Activated CD4-positive, alpha-beta memory T cell treated with anti-CD3 and anti-CD28 coated beads for 36 hours (primary cell): Measurements from ENCODE around the gene IFNK. TPM values are rescaled to one million over a fixed set of nuclear protein-coding genes. Genes with fewer than 3 reads are reported as not detected.

ENCODE experiments used
- CTCF ChIA-PET: fragments of 350-600 bp; sonication (Branson Sonifier 250); formaldehyde crosslinking; loops from one replicate; lab custom pipeline; 2021; ENCODE audit warnings: antibody characterized with exemption, inconsistent platforms; lab: Charles Lee
- POLR2A ChIA-PET: fragments of 350-600 bp; sonication (Branson Sonifier 250); formaldehyde crosslinking; loops from one replicate; lab custom pipeline; 2021; ENCODE audit warnings: antibody characterized with exemption; lab: Charles Lee
- DNase-seq: peaks from one replicate; pipeline ENCODE4 v3.0.0-alpha.2; 2020
- H3K27ac Mint-ChIP-seq: one replicate; pipeline ENCODE4 v1.8.0; 2021; ENCODE audit warnings: mixed read lengths
- H3K27me3 Mint-ChIP-seq: one replicate; pipeline ENCODE4 v1.8.0; 2021; ENCODE audit warnings: mixed read lengths
- H3K36me3 Mint-ChIP-seq: one replicate; pipeline ENCODE4 v1.8.0; 2021; ENCODE audit warnings: mixed read lengths
- H3K4me1 Mint-ChIP-seq: one replicate; pipeline ENCODE4 v1.8.0; 2021; ENCODE audit warnings: low read depth, mixed read lengths
- H3K4me3 Mint-ChIP-seq: one replicate; pipeline ENCODE4 v1.8.0; 2021; ENCODE audit warnings: mild to moderate bottlenecking, mixed read lengths
- H3K9me3 Mint-ChIP-seq: one replicate; pipeline ENCODE4 v1.8.0; 2021; ENCODE audit warnings: mixed read lengths
- intact Hi-C: fragments of 100-400 bp; cut with micrococcal nuclease; formaldehyde crosslinking; loops from one replicate; pipeline ENCODE4 v1.15.1; 2023
- total RNA-seq, 2 experiments: library from RNA; stranded (reverse); gene quantifications; one replicate each; pipeline ENCODE4 v1.2.3, GENCODE V29; 2021

The IFNK gene
- total RNA-seq, 2 experiments from 2014 or later: not detected

DNA sequence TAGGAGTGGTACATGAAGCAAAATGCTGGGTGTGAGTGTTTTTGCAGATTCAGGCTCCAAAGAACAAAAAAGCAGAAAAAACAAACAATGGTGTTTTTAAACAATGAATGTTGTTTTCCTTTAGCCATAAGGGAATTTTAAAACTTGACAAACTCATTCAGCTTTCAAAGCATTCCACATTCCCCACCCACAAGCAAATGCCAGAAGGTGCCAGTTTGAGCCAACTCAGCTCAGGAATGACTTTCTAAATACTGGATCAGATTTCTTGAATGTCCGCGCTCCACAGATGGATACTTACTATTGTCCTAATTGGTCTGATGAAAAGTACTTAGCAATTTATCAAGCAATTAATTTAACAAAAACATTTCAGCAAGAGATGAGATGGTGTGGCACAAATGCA, 18.4 kb downstream of the IFNK start:
- H3K27ac Mint-ChIP-seq: no peak overlapping the region
- no peaks in the 10 kb centered on the region for H3K4me1 Mint-ChIP-seq
- H3K9me3 Mint-ChIP-seq: no peaks in the 10 kb centered on the region
- intact Hi-C loops: no loop called here
- H3K27me3 Mint-ChIP-seq: no peaks in the 10 kb centered on the region
- H3K36me3 Mint-ChIP-seq: peaks cover 8% of the 10 kb centered on the region
- H3K4me3 Mint-ChIP-seq: no peak overlapping the region
- ChIA-PET CTCF (interaction anchor here (0.6 to 0.7 kb wide), 2 partner anchors 13 kb away, joined by 3 read pairs; partner anchors contain the start of gene MOB3B), POLR2A (no interaction called here)
- no peak for DNase-seq

DNA sequence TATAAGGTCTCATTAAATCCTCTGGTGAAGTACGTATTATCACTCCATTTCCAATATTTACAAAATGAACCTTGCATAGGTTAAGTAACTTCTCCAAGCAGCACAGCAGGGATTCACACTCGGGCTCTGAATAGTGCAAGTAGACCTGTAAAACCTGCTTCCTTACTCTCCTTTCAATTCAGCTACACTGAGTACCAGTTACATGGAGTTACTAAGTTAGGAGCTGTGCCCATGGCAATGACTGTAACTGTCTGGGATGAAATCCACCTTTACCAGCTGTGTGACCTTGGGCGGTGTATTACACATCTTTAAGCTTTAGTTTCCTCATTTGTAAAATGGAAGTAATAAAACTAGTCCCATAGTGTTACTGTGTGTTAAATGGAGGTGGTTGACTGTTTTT, 21.4 kb downstream of the IFNK start:
- CTCF ChIA-PET: interaction anchor here (0.6 to 2.1 kb wide), 2 partner anchors 13 to 212 kb away, joined by 3 to 13 read pairs; no protein-coding TSS in a partner anchor
- intact Hi-C loops: no loop called here
- no peak for DNase-seq
- H3K4me1 Mint-ChIP-seq: no peaks in the 10 kb centered on the region
- H3K36me3 Mint-ChIP-seq: peaks cover 11% of the 10 kb centered on the region
- no peaks in the 10 kb centered on the region for H3K9me3 Mint-ChIP-seq
- no peak overlapping the region for H3K27ac Mint-ChIP-seq
- no peak overlapping the region for H3K4me3 Mint-ChIP-seq
- POLR2A ChIA-PET: no interaction called here
- no peaks in the 10 kb centered on the region for H3K27me3 Mint-ChIP-seq

GRCh38 chr9:27548055-27548741, 24.1 kb downstream of the IFNK start:
- intact Hi-C loops: loop anchor here (1.0 kb wide), 1 partner anchor 215 kb away; no protein-coding TSS in a partner anchor
- DNase-seq: no peak
- peaks cover 15% of the 10 kb centered on the region for H3K36me3 Mint-ChIP-seq
- H3K4me3 Mint-ChIP-seq: no peak overlapping the region
- no peak overlapping the region for H3K27ac Mint-ChIP-seq
- no peaks in the 10 kb centered on the region for H3K27me3 Mint-ChIP-seq
- POLR2A ChIA-PET: no interaction called here
- CTCF ChIA-PET: interaction anchor here (0.7 to 2.8 kb wide), 5 partner anchors 9 to 215 kb away, joined by 3 to 14 read pairs (median 4); no protein-coding TSS in a partner anchor
- no peaks in the 10 kb centered on the region for H3K9me3 Mint-ChIP-seq
- H3K4me1 Mint-ChIP-seq: no peaks in the 10 kb centered on the region

GRCh38 chr9:27549196-27549755, 25.2 kb downstream of the IFNK start:
- H3K27ac Mint-ChIP-seq: no peak overlapping the region
- no peak for DNase-seq
- H3K27me3 Mint-ChIP-seq: no peaks in the 10 kb centered on the region
- CTCF ChIA-PET: interaction anchor here (1.4 to 2.8 kb wide), 3 partner anchors 10 to 216 kb away, joined by 3 to 14 read pairs (median 4); no protein-coding TSS in a partner anchor
- intact Hi-C loops: no loop called here
- no peak overlapping the region for H3K4me3 Mint-ChIP-seq
- H3K36me3 Mint-ChIP-seq: peaks cover 18% of the 10 kb centered on the region
- H3K9me3 Mint-ChIP-seq: no peaks in the 10 kb centered on the region
- no peaks in the 10 kb centered on the region for H3K4me1 Mint-ChIP-seq
- POLR2A ChIA-PET: no interaction called here

- Mint-ChIP-seq H3K27me3 (no peaks in the 10 kb centered on the region), H3K4me3 (no peak overlapping the region), H3K36me3 (peaks cover 21% of the 10 kb centered on the region), H3K27ac (no peak overlapping the region), H3K4me1 (no peaks in the 10 kb centered on the region), H3K9me3 (no peaks in the 10 kb centered on the region)
- ChIA-PET CTCF (no interaction called here), POLR2A (no interaction called here)
- no peak for DNase-seq
- intact Hi-C loops: no loop called here
These were observed 30.6 kb downstream of the IFNK start for GRCh38 chr9:27554712-27555111.

GRCh38 chr9:27556470-27556869, 32.4 kb downstream of the IFNK start:
- Mint-ChIP-seq H3K4me3 (no peak overlapping the region), H3K4me1 (no peaks in the 10 kb centered on the region), H3K36me3 (peaks cover 21% of the 10 kb centered on the region), H3K27me3 (no peaks in the 10 kb centered on the region), H3K27ac (no peak overlapping the region), H3K9me3 (no peaks in the 10 kb centered on the region)
- intact Hi-C loops: no loop called here
- ChIA-PET CTCF (interaction anchor here (0.6 kb wide), 1 partner anchor 333 kb away, joined by 4 read pairs; no protein-coding TSS in a partner anchor), POLR2A (no interaction called here)
- no peak for DNase-seq

DNA sequence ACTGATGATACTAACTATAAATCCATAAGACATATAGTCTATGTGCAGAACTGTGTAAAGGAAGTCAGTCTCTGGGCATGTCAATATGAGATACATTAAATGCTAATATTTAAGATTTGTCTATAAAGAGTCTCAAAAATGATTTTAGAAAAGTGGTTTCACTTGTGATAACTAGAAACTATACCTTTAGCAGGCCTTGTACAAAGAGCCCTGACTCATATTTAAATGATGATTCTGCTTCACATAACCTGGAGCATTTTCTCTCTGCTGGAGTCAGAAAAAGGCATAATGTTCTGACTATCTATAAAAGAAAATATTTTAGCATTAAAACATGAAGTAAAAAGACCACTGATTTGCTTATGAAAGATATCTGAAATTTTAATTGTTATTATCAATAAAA, 34.2 kb downstream of the IFNK start:
- ChIA-PET POLR2A (no interaction called here), CTCF (interaction anchor here (1.6 kb wide), 1 partner anchor 29 kb away, joined by 7 read pairs; the partner anchor contains the start of gene MOB3B)
- H3K27me3 Mint-ChIP-seq: no peaks in the 10 kb centered on the region
- no peaks in the 10 kb centered on the region for H3K9me3 Mint-ChIP-seq
- peaks cover 3% of the 10 kb centered on the region for H3K4me1 Mint-ChIP-seq
- no peak overlapping the region for H3K27ac Mint-ChIP-seq
- peaks cover 18% of the 10 kb centered on the region for H3K36me3 Mint-ChIP-seq
- no peak overlapping the region for H3K4me3 Mint-ChIP-seq
- DNase-seq: no peak
- intact Hi-C loops: no loop called here

DNA sequence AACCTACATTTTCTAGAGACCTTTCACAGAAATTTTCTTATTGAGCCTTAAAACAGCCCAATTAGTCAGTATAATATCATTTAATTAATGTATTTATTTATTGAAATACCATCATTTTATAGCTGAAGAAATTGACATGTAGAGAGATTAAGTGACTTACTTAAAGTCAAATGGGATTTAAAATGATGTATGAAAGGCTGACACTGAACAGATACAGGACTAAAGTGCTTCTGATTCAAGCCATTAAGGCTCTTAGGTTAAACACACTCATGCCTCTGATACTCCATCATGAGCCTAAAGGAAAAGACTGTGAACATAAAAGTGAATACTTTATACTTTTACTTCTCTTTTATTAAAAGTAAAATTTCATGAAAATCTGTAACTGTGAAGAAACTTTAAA, 36.4 kb downstream of the IFNK start:
- DNase-seq: no peak
- Mint-ChIP-seq H3K36me3 (peaks cover 17% of the 10 kb centered on the region), H3K4me1 (peaks cover 4% of the 10 kb centered on the region), H3K27ac (no peak overlapping the region), H3K9me3 (no peaks in the 10 kb centered on the region), H3K27me3 (no peaks in the 10 kb centered on the region), H3K4me3 (no peak overlapping the region)
- POLR2A ChIA-PET: interaction anchor here (1.0 kb wide), 1 partner anchor 13 kb away, joined by 4 read pairs; the partner anchor contains the start of gene C9orf72
- CTCF ChIA-PET: interaction anchor here (0.6 kb wide), 1 partner anchor 227 kb away, joined by 3 read pairs; no protein-coding TSS in a partner anchor
- intact Hi-C loops: no loop called here

DNA sequence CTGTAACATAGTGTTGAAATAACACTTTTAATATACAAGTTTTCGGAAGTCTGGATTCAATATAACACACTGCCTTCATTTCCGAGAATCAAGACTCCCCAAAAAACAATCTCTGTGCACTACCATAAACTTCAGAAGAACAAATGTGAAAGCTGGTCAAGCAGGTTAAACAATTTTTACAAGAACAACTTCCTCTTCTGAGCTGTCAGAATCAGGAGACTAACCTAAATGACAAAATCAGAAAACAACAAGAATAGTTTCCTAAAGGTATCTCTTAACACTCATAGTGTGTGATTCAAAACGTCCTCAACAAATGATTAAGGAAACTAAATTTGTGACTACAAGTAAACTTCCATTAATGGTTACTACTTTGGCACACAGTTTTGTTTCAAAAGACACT, 37.6 kb downstream of the IFNK start:
- POLR2A ChIA-PET: interaction anchor here (0.7 kb wide), 1 partner anchor 11 kb away, joined by 3 read pairs; no protein-coding TSS in a partner anchor
- peaks cover 19% of the 10 kb centered on the region for H3K36me3 Mint-ChIP-seq
- no peaks in the 10 kb centered on the region for H3K9me3 Mint-ChIP-seq
- H3K4me1 Mint-ChIP-seq: peaks cover 9% of the 10 kb centered on the region
- H3K4me3 Mint-ChIP-seq: no peak overlapping the region
- no peaks in the 10 kb centered on the region for H3K27me3 Mint-ChIP-seq
- DNase-seq: no peak
- no peak overlapping the region for H3K27ac Mint-ChIP-seq
- intact Hi-C loops: no loop called here
- CTCF ChIA-PET: interaction anchor here (3.8 kb wide), 1 partner anchor 32 kb away, joined by 13 read pairs; the partner anchor contains the start of gene MOB3B

DNA sequence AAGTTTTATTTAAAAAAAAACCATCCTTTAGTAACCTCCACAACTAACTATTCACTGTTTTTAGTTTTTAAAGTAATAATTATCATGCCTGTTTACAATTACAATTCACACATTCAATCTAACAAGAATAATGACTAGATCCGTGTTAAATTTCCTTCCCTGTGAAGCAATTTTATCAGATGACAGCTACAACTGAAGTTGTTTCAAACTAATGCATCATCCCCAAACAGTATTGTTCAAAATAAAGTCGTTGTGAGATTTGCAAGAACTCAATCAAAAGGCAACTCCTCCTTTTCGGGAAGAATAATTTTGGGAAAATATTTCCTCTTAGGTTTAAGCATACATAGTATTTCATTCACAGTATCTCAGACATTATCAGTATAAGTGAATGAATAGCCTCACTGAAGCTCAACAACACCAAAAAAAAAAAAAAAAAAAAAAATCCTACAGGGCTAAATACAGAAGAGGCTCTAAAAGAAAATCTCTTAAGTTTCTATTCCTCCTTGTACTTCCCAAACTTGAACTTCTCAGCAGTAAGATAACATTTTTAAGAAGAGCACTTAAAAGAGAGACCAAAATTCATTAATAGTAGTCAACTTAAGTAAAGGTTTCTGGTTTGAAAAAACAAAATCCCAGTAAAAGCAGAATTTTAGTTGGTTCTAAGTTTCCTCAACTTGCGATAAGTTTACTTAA, 39.8 kb downstream of the IFNK start:
- Mint-ChIP-seq H3K4me3 (no peak overlapping the region), H3K27me3 (no peaks in the 10 kb centered on the region), H3K9me3 (no peaks in the 10 kb centered on the region), H3K27ac (no peak overlapping the region), H3K4me1 (peaks cover 9% of the 10 kb centered on the region), H3K36me3 (peaks cover 21% of the 10 kb centered on the region)
- no peak for DNase-seq
- intact Hi-C loops: no loop called here
- ChIA-PET CTCF (interaction anchor here (3.8 kb wide), 1 partner anchor 34 kb away, joined by 13 read pairs; the partner anchor contains the start of gene MOB3B), POLR2A (no interaction called here)

DNA sequence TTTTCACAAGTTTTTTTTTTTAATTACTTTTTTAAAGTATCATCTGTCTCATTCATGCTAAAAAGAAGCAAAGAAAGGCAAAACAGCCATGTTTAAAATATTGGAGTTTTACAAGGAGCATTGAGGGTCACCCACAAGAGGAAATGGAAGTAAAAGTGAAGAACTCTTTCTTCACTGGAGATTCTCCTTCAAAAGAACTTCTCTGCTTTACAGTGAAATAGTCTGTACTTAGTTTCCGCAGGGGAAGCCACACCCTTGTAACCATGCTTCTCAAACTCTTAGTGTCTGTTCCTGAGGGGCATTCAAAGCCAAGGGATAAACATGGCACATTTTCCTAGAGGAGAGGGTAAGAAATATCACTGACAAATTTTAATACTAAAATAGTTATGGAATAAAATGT, 40.6 kb downstream of the IFNK start:
- intact Hi-C loops: no loop called here
- ChIA-PET CTCF (interaction anchor here (3.8 kb wide), 1 partner anchor 35 kb away, joined by 13 read pairs; the partner anchor contains the start of gene MOB3B), POLR2A (no interaction called here)
- no peaks in the 10 kb centered on the region for H3K27me3 Mint-ChIP-seq
- DNase-seq: no peak
- no peak overlapping the region for H3K4me3 Mint-ChIP-seq
- H3K9me3 Mint-ChIP-seq: no peaks in the 10 kb centered on the region
- peaks cover 19% of the 10 kb centered on the region for H3K36me3 Mint-ChIP-seq
- H3K4me1 Mint-ChIP-seq: peaks cover 9% of the 10 kb centered on the region
- no peak overlapping the region for H3K27ac Mint-ChIP-seq

DNA sequence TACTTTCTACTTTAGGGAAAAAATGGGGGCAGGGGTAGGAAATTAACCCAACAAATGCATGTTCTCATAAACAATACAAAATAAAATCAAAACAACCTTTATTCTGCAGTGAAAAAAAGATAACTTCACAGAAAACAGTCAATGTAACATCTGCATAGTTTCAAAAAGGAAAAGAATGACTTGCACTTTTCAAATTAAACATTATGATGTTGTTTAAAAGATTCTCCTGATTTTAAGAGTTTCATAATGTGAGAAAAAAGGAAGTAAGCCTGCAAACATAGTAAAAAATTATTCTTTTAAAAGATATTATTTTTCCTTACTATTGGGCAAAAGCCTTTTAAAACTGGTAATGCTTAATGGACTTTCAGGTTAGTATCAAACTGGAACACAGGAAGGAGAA, 41.6 kb downstream of the IFNK start:
- no peaks in the 10 kb centered on the region for H3K27me3 Mint-ChIP-seq
- H3K4me3 Mint-ChIP-seq: no peak overlapping the region
- no peak for DNase-seq
- peaks cover 18% of the 10 kb centered on the region for H3K36me3 Mint-ChIP-seq
- intact Hi-C loops: no loop called here
- ChIA-PET CTCF (no interaction called here), POLR2A (no interaction called here)
- H3K27ac Mint-ChIP-seq: no peak overlapping the region
- peaks cover 9% of the 10 kb centered on the region for H3K4me1 Mint-ChIP-seq
- H3K9me3 Mint-ChIP-seq: no peaks in the 10 kb centered on the region
